NCI-H524 (cell line): ENCODE data around the gene TM9SF3.
A peak's percentile ranks its signal among the peaks of the same experiment; 100 is the strongest.
"Not testable (repeated sequence)": the region's sequence is repeated elsewhere in the genome, so short reads cannot be mapped to it uniquely, and the experiment has no call there.

Experiments
- DNase-seq, 2 experiments: peaks; one replicate each; lab custom pipeline; 2025; lab: John Stamatoyannopoulos, UW

Gene TM9SF3

DNA sequence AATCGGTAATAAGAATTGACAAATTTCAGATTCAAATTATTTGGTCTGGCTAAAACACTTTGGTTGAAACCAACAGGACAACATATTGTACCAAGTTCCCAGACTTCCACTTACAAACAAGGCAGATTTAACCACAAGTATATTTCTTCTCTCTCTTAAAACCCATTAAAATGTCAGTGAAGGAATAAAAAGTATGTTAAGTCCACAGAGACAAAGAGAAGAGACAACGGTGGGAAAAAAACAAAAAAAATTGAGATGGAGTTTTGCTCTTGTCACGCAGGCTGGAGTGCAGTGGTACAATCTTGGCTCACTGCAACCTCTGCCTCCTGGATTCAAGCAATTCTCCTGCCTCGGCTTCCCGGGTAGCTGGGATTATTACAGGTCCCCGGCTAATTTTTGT, 16.3 kb downstream of the TM9SF3 start:
- no peak for DNase-seq

DNA sequence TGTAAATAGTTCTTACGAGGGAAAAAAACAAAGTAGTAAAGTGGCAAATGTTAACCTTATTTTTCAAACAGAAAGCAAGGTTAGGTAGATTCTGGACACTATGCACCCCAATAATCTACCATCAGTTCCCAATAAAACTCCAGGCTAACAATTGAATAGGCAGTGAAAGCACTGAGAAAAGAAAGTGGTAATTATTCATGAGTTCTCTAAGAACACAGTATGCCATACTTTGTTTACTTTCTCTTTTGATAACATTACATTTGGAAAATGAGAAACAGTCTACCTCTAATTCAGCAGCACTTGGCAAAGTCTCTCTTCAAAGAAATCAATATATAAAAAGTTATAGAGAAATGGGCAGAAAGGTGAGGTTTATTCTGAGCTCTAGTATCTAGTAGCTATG, 18.4 kb downstream of the TM9SF3 start:
- DNase-seq: no peak

DNA sequence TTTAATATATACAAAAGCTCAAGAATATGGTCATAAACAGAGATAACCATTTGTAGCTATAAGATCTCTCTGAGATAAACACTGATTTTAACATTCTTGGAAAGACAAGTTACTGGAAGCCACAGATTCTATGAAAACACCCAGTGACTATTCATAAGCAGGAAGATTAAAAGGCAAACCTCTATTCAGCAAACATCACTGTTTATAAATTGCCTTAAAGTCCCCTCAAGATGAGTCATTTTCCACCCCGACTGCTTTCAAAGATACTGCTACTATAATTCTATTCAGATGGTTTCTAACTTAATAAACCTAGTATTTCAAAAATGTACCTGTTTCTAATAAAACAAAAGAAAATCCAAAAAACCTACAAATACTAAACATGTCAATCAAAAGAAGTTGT, 21.0 kb downstream of the TM9SF3 start:
- no peak for DNase-seq

DNA sequence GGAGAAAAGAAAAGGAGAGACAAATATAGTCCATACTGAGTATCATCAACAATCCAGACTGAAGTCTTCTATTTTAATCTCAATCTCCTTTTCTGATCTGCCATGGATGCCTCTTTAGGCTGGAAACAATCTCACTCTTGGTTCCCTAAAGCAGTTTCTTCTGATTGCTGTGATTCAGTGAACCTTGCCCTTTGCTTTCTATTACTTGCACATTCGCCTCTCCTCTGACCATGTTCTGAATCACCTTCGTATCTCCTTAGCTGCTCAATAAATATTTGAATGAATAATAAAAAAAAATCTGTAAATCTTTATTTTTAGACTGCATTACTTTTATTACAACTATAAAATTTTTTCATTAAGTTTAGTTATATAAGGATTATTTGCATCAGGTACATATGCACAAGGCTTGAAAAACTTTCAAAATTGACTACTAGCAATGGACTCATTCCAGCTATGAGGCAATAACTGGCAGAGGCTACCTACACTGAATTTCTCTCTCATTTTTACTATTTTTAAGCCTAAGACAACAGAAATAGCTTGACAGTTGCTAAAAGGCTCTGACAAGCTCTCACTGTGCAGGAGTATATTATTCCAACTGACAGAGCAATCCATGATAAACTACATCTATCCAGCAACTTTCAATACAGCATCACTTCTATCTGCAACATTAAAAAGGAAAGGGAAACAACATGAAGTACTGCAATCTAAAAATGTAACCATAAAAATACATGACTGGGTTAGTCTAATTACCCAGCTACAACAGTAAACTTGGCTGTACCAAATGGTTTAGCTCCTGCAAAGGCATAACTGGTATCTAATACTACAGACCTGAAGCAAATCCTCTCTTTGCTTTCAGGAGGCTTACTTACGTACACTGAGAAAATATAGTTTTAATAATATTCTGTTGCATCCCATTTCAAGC, 25.6 kb downstream of the TM9SF3 start:
- DNase-seq: no peak

DNA sequence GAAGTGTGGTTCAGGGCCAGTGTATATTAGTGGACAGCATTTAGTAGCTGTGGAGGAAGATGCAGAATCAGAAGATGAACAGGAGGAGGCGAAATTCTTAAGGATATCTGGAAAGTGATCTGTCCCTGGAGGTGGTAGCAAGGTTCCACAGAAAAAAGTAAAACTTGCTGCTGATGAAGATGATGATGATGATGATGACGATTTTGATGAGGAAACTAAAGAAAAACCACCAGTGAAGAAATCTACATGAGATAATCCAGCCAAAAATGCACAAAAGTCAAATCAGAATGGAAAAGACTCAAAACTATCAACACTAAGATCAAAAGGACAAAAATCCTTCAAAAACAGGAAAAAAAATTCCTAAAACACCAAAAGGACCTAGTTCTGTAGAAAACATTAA, 26.3 kb downstream of the TM9SF3 start:
- no peak for DNase-seq

DNA sequence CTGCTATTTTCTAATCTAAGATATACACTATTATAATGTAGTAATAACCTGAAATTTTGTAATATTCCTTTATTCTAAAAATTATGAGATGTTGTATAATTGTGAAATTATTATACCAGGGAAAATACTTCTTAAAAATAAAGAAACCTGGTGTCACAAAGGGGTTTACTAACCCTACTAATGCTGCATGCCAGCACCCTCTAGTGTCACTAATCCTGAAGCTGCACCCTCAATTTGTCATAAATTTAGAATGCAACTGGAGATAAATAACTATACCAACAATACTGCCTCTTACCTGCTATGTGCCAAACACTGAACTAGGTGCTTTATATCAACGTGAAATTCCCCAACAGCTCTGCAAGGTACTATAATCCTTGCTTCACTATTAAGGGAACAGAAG, 30.8 kb downstream of the TM9SF3 start:
- DNase-seq: peak in 1 of 2 experiments; percentile 1

DNA sequence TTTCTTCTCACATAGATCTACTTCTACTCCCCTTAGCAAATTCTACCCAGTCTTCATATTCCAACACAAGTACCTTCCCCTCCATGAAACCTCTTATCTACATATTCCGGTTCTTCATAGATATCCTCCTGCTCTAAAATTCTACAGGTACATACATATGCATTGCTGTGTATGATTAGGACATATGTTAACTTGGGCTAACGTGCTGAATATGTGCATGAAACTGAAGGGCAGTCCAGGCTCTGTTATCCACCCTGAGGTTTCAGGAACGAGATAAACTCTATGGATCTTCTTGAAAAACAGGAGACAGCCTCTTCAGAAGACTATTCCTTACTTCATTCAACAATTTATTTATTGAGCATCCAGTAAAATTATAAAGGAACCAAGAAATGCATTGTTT, 31.5 kb downstream of the TM9SF3 start:
- DNase-seq: no peak

DNA sequence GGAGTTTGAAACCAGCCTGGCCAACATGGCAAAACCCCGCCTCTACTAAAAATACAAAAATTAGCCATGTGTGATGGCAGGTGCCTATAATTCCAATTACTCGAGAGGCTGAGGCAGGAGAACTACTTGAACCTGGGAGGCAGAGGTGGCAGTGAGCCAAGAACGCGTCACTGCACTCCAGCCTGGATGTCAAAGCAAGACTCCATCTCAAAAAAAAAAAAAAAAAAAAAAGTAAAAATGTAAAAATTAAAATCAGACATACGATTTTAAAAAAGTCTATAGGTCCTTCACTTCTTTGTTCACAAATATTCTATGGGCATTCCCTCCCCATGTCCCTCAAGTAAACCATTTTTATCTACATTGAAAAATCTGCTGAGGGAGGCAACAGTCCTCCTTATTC, 38.2 kb downstream of the TM9SF3 start:
- DNase-seq: peak; percentile 0

DNA sequence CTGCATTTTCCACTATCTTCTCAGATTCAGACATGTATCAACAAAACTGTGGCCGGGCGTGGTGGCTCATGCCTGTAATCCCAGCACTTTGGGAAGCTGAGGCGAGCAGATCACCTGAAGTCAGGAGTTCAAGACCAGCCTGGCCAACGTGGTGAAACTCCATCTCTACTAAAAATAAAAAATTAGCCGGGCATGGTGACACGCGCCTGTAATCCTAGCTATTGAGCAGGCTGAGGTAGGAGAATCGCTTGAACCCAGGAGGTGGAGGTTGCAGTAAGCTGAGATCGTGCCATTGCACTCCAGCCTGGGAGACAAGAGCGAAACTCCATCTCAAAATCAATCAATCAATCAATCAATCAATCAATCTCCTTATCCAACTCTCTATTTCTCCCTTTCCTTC, 41.3 kb downstream of the TM9SF3 start:
- DNase-seq: not testable (repeated sequence)

DNA sequence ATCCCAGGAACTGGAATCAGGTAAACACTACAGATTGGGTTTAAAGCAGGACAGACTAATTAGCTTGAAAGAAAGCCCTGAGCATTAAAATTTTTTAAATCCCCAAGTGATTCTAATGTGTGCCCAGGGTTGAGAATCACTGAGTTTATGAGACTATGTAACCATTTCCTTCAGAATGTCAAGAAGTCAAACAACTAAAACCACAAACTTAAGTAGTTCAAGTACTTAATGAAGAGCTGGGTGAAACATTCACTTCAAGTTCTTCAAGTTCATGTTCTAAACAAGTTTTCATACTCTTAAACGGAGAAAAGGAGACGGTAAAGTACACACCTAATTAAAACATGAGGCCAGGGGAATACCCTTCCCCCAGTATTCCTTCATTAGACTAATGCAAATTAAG, 44.9 kb downstream of the TM9SF3 start:
- DNase-seq: no peak

DNA sequence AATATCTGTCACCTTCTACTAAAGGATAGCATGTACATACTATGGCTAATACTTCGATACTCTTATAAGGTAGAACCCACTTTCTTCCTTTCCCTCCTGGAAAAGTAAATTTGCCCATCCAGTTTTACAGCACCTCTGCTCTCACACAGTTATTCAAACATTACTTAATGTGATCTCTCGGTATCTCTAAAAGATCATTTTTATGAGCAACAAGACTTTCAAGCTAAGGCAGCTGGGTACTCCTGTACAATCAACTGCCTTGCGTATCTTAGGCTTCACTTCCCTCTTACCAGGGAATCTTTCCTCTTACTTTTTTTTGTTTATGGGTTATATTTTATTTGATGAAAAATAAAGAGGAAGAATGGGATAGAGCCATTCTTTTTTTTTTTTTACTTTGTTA, 46.6 kb downstream of the TM9SF3 start:
- no peak for DNase-seq

DNA sequence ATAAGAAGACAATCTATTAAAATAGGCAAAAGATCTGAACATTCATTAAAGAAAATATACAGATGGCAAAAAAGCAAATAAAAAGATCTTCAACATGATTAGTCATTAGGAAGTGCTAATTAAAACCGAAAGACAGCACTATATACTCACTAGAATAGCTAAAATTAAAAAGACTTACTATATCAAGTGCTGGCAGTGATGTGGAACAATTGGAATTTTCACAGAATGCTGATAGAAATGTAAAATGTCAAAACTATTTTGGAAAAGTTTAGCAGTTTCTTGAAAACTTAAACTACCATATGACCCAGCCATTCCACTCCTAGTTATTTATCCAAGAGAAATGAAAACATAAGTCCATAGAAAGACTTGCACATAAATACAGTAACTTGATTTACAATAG, 48.1 kb downstream of the TM9SF3 start:
- no peak for DNase-seq

DNA sequence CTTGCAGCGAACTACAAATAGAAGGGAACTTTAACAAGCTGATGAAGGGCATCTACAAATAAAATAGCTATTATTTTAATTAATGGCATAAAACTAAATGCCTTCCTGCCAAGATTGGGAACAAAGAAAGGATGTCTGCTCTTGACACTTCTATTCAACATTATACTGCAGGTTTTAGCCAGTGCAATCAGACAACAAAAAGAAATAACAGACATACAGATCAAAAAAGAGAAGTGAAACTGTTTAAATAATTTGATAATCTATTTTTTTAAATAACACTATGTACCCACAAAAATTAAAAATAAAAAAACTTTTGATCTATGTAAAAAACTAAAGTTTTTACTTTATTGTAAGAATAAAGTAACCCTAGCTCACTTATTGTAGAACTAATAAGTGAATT, 50.7 kb downstream of the TM9SF3 start:
- no peak for DNase-seq

DNA sequence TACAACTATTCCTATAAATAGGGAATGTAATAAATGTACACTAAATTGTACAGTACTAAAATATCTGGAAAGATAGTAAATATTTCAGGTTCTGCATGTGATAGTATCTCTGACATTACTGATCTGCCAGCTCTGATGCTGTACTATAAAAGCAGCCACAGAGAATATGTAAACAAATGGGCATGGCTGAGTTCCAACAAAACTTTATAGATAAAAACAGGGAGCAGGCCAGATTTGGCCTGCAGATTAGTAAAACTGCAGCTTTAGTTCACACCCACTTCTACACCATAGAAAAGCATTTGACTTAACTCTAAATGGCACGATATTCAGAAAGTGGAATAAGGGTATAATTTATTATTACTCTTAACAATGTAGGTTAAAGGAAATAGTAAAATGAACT, 54.3 kb downstream of the TM9SF3 start:
- no peak for DNase-seq

DNA sequence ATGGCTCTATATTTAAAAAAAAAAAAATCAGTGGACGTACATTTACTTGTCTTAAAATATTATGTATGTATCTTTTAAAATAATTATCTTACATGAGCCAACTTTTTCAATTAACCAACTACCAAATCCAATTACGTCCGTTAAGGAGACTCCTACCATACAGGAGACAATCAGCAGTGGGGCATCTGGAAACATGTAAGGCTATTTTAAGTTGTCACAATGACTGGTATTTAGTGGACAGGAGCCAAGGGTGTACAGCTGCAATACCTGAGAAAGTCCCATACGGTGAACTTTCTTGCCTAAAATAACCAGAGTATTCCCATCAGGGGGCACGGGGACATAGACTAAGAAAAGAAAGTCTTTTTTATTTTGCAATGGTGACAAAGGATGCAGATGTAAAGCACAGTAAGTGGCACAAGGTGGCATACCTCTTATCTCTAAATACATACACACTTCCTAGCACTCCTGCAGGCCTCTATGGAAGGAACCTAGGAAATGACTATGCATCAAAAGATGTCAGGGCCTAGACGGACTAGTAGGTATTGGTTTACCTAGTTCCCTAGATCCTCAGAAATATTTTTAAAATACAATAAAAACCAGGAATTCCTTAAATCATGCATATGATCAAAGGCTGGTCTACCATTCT, 57.1 kb downstream of the TM9SF3 start:
- DNase-seq: no peak

DNA sequence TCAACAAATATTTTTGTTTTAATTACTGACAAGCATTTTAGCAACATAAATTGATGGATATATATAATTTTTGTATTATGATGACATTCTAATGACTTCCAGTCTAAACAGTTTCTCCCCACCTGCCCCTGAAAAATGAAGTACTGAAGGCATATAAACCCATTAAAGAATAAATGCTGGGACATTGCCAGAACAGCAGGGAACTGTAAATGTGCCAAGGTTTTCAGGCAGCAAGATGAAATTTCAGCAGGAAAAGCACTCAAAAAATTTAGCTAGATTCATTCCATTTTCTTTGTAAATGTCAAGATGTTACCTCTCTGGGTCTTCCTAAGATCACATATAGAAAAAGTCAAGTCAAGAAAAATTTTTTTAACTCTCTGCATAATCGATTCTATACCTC, 62.1 kb downstream of the TM9SF3 start:
- DNase-seq: no peak

DNA sequence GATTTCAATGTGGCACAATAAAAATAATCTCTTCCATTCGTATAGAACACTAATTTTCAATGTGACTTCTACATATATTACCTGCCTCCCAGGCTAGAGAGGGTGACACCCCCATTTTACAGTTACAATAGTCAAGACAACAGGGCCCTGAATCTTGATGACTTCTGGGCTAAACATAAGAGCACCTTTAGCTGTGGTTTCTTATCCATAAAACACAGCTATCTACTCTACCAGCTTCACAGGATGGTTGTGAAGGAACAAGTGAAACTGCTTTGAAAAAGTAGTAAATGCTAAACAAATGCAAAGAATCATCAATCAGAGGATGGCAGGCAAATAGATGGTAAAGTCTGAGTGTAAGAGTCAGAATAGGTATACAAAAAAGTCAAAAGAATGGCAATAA, 69.5 kb downstream of the TM9SF3 start:
- no peak for DNase-seq

DNA sequence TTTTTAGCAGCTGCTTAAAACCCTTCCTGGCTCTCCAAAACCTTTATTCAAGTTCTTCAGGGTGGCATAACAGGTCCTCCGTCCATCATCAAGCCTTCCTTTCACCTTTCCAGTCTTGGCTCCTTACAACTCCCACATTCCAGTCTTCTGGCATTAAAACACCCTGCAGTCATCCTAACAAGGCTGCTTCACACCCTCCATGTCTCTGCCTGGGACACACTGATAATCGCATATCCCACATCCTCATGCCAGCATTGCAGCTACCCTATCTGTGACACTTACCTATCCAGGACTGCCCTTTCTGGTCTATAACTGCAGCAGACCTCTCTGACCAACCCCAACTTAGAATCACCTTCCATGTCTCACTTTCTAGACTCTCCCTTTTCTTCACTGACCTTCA, 70.5 kb downstream of the TM9SF3 start:
- no peak for DNase-seq

DNA sequence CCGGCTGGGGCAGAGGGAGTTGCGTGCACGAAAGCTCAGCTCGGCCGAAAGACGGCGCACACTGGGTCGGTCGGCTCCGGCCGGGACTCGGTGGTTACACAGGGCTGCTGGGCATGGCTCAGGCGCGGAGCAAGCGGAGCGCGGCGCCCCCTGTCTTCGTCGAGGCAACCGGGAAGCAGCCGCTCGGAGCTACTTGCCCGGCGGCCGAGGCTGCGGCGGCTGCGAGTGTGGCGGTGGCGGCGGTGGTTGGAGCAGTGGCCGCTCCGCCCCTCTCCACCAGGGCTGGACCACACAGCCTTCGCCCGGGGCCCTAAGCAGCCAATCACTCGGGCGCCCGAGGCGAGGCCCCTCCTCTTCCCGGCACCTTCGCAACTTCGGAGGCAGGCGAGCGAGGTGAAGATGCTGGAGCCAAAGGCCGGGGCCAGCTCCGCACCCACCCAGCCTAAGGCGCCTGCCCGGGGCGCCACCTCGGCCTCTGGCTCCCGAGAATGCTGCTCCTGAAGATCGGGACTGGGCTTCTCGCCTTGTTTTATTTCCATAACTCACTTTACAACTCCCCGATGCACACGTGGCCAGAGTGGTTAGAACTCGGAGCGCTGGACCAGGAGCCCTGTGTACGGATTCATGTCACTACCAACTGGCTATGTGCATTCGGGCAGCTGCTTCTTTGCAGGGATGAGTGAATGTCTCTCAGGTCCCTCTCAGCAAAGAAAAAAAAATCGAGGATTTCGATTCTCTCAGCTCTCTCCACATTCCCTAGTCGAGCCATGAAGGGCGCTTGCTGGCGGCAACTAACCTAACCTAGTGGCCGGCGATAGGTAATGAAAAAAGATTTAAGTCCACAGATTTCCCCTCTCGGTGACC, 72.9 kb downstream of the TM9SF3 start, which contains the start of gene TLL2:
Gene TLL2, minus strand, starts transcription at position 229 of the 864 bp plus-strand sequence. CDS start 241 bp downstream, outside the sequence.
- peak; percentile 66 to 73 for DNase-seq

DNA sequence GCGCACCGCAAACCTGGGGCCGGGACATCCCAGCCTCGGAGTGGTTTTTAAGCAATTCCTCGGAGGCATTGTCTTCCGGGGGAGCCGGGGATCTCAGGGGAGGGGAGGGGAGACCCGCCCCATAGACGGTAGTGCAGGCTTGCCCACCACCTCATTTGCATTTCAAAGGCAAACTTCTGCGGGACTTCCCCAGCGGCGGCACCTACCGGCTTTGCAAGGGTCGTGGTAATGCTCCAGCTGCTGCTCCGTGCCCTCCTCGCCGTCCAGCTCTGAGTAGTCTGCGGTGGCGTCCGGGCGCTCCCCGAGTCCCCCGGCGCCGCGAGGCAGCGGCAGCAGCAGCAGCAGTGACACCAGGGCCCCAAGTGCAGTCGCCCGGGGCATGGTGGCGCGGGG, 73.5 kb downstream of the TM9SF3 start:
- DNase-seq: peak in 1 of 2 experiments; percentile 27

DNA sequence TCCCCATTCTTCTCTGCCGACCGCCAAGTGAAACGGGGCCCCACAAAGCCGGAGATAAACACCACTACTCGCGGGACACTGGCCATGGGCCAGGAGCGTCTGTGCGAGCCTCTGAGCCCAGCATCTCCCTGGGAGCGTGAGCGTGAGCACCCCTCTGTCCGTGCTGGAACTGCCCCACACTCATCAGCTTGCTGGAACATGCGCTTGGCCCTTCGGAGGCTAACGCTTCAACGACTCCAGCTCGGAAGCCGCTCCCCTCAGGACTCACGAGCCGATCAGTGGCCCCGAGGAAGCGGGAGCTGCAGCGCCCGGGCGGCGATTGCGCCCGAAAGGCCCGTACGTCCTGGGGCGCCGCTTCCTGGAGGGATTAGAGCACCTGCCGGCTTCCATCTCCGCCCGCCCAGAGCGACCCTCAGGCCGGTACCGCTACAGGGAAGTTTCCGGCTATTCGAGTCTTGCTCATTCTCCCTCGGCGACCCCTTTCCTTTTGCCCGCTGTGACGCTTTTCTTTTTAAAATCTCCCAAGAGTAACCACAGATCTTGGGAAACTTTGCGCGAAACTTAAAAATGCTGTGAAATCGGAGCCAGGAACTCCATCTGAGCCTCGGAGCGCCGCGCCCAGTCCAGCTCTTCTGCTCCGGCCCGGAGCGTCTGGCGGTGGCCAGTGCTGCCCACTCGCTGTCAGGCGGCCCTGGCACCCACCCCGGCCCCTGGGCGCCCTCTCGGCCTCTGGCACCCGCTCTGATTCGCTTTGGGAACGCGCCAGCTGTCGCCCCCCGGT, 74.1 kb downstream of the TM9SF3 start:
- DNase-seq: peak in 1 of 2 experiments; percentile 12
